Activated CD4-positive, alpha-beta T cell treated with anti-CD3 and anti-CD28 coated beads for 36 hours (primary cell): ENCODE data around the gene TRIAP1. TPM values are rescaled to one million over a fixed set of nuclear protein-coding genes. Genes with fewer than 3 reads are reported as not detected.

Source experiments
- ATAC-seq: fragments of 200-7000 bp; cut with Tn5 transposase; one replicate; pipeline ENCODE4 v1.10.0; 2021; ENCODE audit warnings: mild to moderate bottlenecking, moderate library complexity
- CTCF ChIA-PET: fragments of 350-600 bp; sonication (Branson Sonifier 250); formaldehyde crosslinking; loops from one replicate; lab custom pipeline; 2021; ENCODE audit warnings: antibody characterized with exemption; lab: Charles Lee
- POLR2A ChIA-PET: fragments of 350-600 bp; sonication (Branson Sonifier 250); formaldehyde crosslinking; loops from one replicate; lab custom pipeline; 2021; ENCODE audit warnings: antibody characterized with exemption, inconsistent platforms; lab: Charles Lee
- DNase-seq: peaks from one replicate; pipeline ENCODE4 v3.0.0-alpha.2; 2020
- H3K27ac Mint-ChIP-seq: one replicate; pipeline ENCODE4 v1.8.0; 2021; ENCODE audit warnings: mixed read lengths
- H3K27me3 Mint-ChIP-seq: one replicate; pipeline ENCODE4 v1.8.0; 2021; ENCODE audit warnings: mixed read lengths
- H3K36me3 Mint-ChIP-seq: one replicate; pipeline ENCODE4 v1.8.0; 2021; ENCODE audit warnings: low read depth, mixed read lengths
- H3K4me1 Mint-ChIP-seq: one replicate; pipeline ENCODE4 v1.8.0; 2021; ENCODE audit warnings: mixed read lengths
- H3K4me3 Mint-ChIP-seq: one replicate; pipeline ENCODE4 v1.8.0; 2021; ENCODE audit warnings: mild to moderate bottlenecking, moderate library complexity, mixed read lengths
- H3K9me3 Mint-ChIP-seq: one replicate; pipeline ENCODE4 v1.8.0; 2021; ENCODE audit warnings: low read depth, mixed read lengths
- intact Hi-C, 2 experiments: fragments of 100-400 bp; cut with DNase I in 1 of 2; cut with micrococcal nuclease in 1 of 2; formaldehyde crosslinking; loops; one replicate each; pipeline versions ENCODE4 v1.14.2 to v1.15.1; 2022 to 2024; cut with DNase I, micrococcal nuclease
- total RNA-seq, 2 experiments: library from RNA; stranded (reverse); gene quantifications; one replicate each; pipeline ENCODE4 v1.2.3, GENCODE V29; 2021

Gene TRIAP1
- total RNA-seq, 2 experiments from 2014 or later = 20.9 to 36.0 TPM

- intact Hi-C loops = no loop called here
- no peak for DNase-seq
- no peak for ATAC-seq
- ChIA-PET CTCF (interaction anchor here (0.6 to 0.8 kb wide), 2 partner anchors 19 to 40 kb away, joined by 3 to 4 read pairs; no protein-coding TSS in a partner anchor), POLR2A (no interaction called here)
- Mint-ChIP-seq H3K4me1 (no peaks in the 10 kb centered on the region), H3K27ac (no peak overlapping the region), H3K27me3 (no peaks in the 10 kb centered on the region), H3K9me3 (no peaks in the 10 kb centered on the region), H3K4me3 (no peak overlapping the region), H3K36me3 (peaks cover 1% of the 10 kb centered on the region)
Observed at GRCh38 chr12:120481022-120481767, 35.0 kb upstream of the TRIAP1 start.

- Mint-ChIP-seq H3K27ac (no peak overlapping the region), H3K27me3 (no peaks in the 10 kb centered on the region), H3K4me3 (no peak overlapping the region), H3K4me1 (no peaks in the 10 kb centered on the region), H3K36me3 (peaks cover 1% of the 10 kb centered on the region), H3K9me3 (no peaks in the 10 kb centered on the region)
- POLR2A ChIA-PET = interaction anchor here (1.1 kb wide), 1 partner anchor 490 kb away, joined by 5 read pairs; no protein-coding TSS in a partner anchor
- CTCF ChIA-PET = interaction anchor here (0.5 to 1.3 kb wide), 3 partner anchors 10 to 104 kb away, joined by 3 to 4 read pairs (median 4); no protein-coding TSS in a partner anchor
- no peak for DNase-seq
- intact Hi-C loops = no loop called here
- ATAC-seq = no peak
Observed at GRCh38 chr12:120480211-120480610, 34.0 kb upstream of the TRIAP1 start.

GRCh38 chr12:120479458-120479857 is 33.3 kb upstream of the TRIAP1 start:
- Mint-ChIP-seq H3K36me3 (peaks cover 1% of the 10 kb centered on the region), H3K27me3 (no peaks in the 10 kb centered on the region), H3K27ac (no peak overlapping the region), H3K9me3 (no peaks in the 10 kb centered on the region), H3K4me3 (no peak overlapping the region), H3K4me1 (no peaks in the 10 kb centered on the region)
- DNase-seq (no peak), ATAC-seq (no peak)
- ChIA-PET CTCF (interaction anchor here (0.5 to 1.3 kb wide), 2 partner anchors 9 to 104 kb away, joined by 3 to 4 read pairs; no protein-coding TSS in a partner anchor), POLR2A (interaction anchor here (0.8 to 1.1 kb wide), 2 partner anchors 102 to 489 kb away, joined by 3 to 5 read pairs; partner anchors contain the start of gene POP5)
- intact Hi-C loops = no loop called here

- no peaks in the 10 kb centered on the region for H3K27me3 Mint-ChIP-seq
- no peak overlapping the region for H3K27ac Mint-ChIP-seq
- ATAC-seq (no peak), DNase-seq (no peak)
- ChIA-PET CTCF (interaction anchor here (0.5 to 2.0 kb wide), 4 partner anchors 9 to 307 kb away, joined by 3 to 9 read pairs (median 4); no protein-coding TSS in a partner anchor), POLR2A (interaction anchor here (0.8 kb wide), 1 partner anchor 184 kb away, joined by 3 read pairs; the partner anchor contains the start of gene RNU4-2)
- H3K4me3 Mint-ChIP-seq = no peak overlapping the region
- H3K36me3 Mint-ChIP-seq = no peaks in the 10 kb centered on the region
- intact Hi-C loops = no loop called here
- H3K9me3 Mint-ChIP-seq = no peaks in the 10 kb centered on the region
- peaks cover 9% of the 10 kb centered on the region for H3K4me1 Mint-ChIP-seq
Observed at GRCh38 chr12:120475643-120476042, 29.5 kb upstream of the TRIAP1 start.

GRCh38 chr12:120474616-120474960 is 28.4 kb upstream of the TRIAP1 start:
- ChIA-PET POLR2A (interaction anchor here (0.6 to 0.8 kb wide), 3 partner anchors 14 to 183 kb away, joined by 3 read pairs; partner anchors contain the start of gene RNU4-2), CTCF (interaction anchor here (0.8 to 2.0 kb wide), 5 partner anchors 8 to 172 kb away, joined by 3 to 9 read pairs (median 4); partner anchors contain the start of gene SIRT4)
- H3K4me1 Mint-ChIP-seq = peaks cover 13% of the 10 kb centered on the region
- no peaks in the 10 kb centered on the region for H3K9me3 Mint-ChIP-seq
- H3K27me3 Mint-ChIP-seq = no peaks in the 10 kb centered on the region
- DNase-seq = no peak
- H3K4me3 Mint-ChIP-seq = no peak overlapping the region
- H3K27ac Mint-ChIP-seq = no peak overlapping the region
- ATAC-seq = no peak
- intact Hi-C loops = no loop called here
- no peaks in the 10 kb centered on the region for H3K36me3 Mint-ChIP-seq

GRCh38 chr12:120473807-120474615 is 27.8 kb upstream of the TRIAP1 start:
- intact Hi-C loops = no loop called here
- Mint-ChIP-seq H3K4me1 (peaks cover 13% of the 10 kb centered on the region), H3K36me3 (no peaks in the 10 kb centered on the region), H3K9me3 (no peaks in the 10 kb centered on the region), H3K4me3 (no peak overlapping the region), H3K27ac (no peak overlapping the region), H3K27me3 (no peaks in the 10 kb centered on the region)
- ChIA-PET POLR2A (interaction anchor here (0.6 kb wide), 1 partner anchor 23 kb away, joined by 3 read pairs; no protein-coding TSS in a partner anchor), CTCF (interaction anchor here (0.7 to 2.0 kb wide), 5 partner anchors 7 to 1772 kb away, joined by 3 to 9 read pairs (median 4); partner anchors contain the start of gene SIRT4)
- no peak for DNase-seq
- no peak for ATAC-seq

- ChIA-PET CTCF (interaction anchor here (0.7 to 1.8 kb wide), 6 partner anchors 11 to 499 kb away, joined by 3 to 6 read pairs (median 4); no protein-coding TSS in a partner anchor), POLR2A (interaction anchor here (1.0 kb wide), 1 partner anchor 24 kb away, joined by 4 read pairs; no protein-coding TSS in a partner anchor)
- intact Hi-C loops = no loop called here
- no peak for ATAC-seq
- Mint-ChIP-seq H3K4me3 (no peak overlapping the region), H3K27me3 (no peaks in the 10 kb centered on the region), H3K27ac (no peak overlapping the region), H3K4me1 (peaks cover 20% of the 10 kb centered on the region), H3K36me3 (peaks cover 8% of the 10 kb centered on the region), H3K9me3 (no peaks in the 10 kb centered on the region)
- DNase-seq = no peak
Observed at GRCh38 chr12:120472521-120472920, 26.3 kb upstream of the TRIAP1 start.

- Mint-ChIP-seq H3K27ac (peak overlapping the region; percentile 88), H3K4me3 (peak overlapping the region; percentile 79), H3K27me3 (no peaks in the 10 kb centered on the region), H3K9me3 (no peaks in the 10 kb centered on the region), H3K36me3 (peaks cover 17% of the 10 kb centered on the region), H3K4me1 (peaks cover 39% of the 10 kb centered on the region)
- DNase-seq (no peak), ATAC-seq (peak; percentile 38)
- ChIA-PET POLR2A (interaction anchor here (0.6 to 2.5 kb wide), 2 partner anchors 11 to 269 kb away, joined by 4 to 12 read pairs; no protein-coding TSS in a partner anchor), CTCF (interaction anchor here (0.5 to 2.8 kb wide), 16 partner anchors 9 to 540 kb away, joined by 3 to 10 read pairs (median 4); partner anchors contain the start of gene POP5)
- intact Hi-C loops = no loop called here
Observed at GRCh38 chr12:120470150-120470784, 24.1 kb upstream of the TRIAP1 start.

- no peaks in the 10 kb centered on the region for H3K9me3 Mint-ChIP-seq
- peak within 1 kb of the TSS; percentile 79 for H3K4me3 Mint-ChIP-seq
- intact Hi-C loops = loop anchor here (1.0 to 2.0 kb wide), 14 partner anchors 23 to 268 kb away; partner anchors contain the start of genes COX6A1 (in 2 of the 2), GATC (in 2 of the 2), RNF10 (in 2 of the 2) and TRIAP1 (in 2 of the 2)
- peak; percentile 94 for ATAC-seq
- peak; percentile 98 for DNase-seq
- no peaks in the 10 kb centered on the region for H3K27me3 Mint-ChIP-seq
- CTCF ChIA-PET = interaction anchor here (0.6 to 2.8 kb wide), 19 partner anchors 11 to 422 kb away, joined by 3 to 10 read pairs (median 4); partner anchors contain the start of gene POP5
- H3K36me3 Mint-ChIP-seq = peaks cover 21% of the 10 kb centered on the region
- POLR2A ChIA-PET = interaction anchor here (0.6 to 2.5 kb wide), 3 partner anchors 11 to 268 kb away, joined by 4 to 12 read pairs (median 5); partner anchors contain the start of gene RPLP0
- H3K4me1 Mint-ChIP-seq = peaks cover 40% of the 10 kb centered on the region
- peak within 1 kb of the TSS; percentile 88 for H3K27ac Mint-ChIP-seq
Observed at GRCh38 chr12:120469450-120470149, 23.4 kb upstream of the TRIAP1 start, which contains the start of gene SRSF9. SRSF9 (minus strand) TSS chr12:120469748; CDS start chr12:120469609, 139 bp downstream.
